Measurements from ENCODE around the gene SH2D4B.

DNA sequence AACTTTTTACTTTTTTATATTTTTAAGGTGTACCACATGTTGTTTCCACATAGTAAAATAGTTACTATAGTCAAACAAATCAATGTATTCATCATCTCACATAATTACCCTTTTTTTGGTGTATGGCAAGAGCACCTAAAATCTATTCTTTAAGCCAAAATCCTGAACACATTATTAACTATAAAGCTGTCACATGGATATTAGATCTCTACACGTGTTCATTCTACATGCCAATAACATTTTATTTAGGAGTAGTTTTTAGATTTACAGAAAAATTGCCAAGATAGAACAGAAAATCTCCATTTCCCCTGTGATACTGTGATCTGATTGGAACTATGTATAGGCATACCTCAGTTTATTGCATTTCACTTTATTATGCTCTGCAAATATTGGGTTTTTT is 137.1 kb downstream of the SH2D4B start:
- TF ChIP-seq, protein P1, sequence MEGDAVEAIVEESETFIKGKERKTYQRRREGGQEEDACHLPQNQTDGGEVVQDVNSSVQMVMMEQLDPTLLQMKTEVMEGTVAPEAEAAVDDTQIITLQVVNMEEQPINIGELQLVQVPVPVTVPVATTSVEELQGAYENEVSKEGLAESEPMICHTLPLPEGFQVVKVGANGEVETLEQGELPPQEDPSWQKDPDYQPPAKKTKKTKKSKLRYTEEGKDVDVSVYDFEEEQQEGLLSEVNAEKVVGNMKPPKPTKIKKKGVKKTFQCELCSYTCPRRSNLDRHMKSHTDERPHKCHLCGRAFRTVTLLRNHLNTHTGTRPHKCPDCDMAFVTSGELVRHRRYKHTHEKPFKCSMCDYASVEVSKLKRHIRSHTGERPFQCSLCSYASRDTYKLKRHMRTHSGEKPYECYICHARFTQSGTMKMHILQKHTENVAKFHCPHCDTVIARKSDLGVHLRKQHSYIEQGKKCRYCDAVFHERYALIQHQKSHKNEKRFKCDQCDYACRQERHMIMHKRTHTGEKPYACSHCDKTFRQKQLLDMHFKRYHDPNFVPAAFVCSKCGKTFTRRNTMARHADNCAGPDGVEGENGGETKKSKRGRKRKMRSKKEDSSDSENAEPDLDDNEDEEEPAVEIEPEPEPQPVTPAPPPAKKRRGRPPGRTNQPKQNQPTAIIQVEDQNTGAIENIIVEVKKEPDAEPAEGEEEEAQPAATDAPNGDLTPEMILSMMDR (IDR thresholded peaks at IDR 0.05) = no peak
- TF ChIP-seq POLR2A (IDR thresholded peaks at IDR 0.05) (no peak), POLR2AphosphoS5 (IDR thresholded peaks at IDR 0.05; ENCODE audit: insufficient read depth in 1 of 2, low read depth in 1 of 2) (no peak)
